Dedifferentiated amniotic fluid mesenchymal stem cell (primary cell): Measurements from ENCODE around the gene PDE8B.
A peak's percentile ranks its signal among the peaks of the same experiment; 100 is the strongest.
"Not testable (repeated sequence)": the region's sequence is repeated elsewhere in the genome, so short reads cannot be mapped to it uniquely, and the experiment has no call there.

Source experiments
- DNase-seq: peaks from one replicate; pipeline ENCODE4 v3.0.0-alpha.2; 2016; ENCODE audit errors: extremely low spot score

The PDE8B gene

GRCh38 chr5:77358255-77359205 is 148.1 kb downstream of the PDE8B start:
- peak; percentile 65 for DNase-seq

GRCh38 chr5:77359231-77359630 is 148.8 kb downstream of the PDE8B start:
- DNase-seq = no peak

DNA sequence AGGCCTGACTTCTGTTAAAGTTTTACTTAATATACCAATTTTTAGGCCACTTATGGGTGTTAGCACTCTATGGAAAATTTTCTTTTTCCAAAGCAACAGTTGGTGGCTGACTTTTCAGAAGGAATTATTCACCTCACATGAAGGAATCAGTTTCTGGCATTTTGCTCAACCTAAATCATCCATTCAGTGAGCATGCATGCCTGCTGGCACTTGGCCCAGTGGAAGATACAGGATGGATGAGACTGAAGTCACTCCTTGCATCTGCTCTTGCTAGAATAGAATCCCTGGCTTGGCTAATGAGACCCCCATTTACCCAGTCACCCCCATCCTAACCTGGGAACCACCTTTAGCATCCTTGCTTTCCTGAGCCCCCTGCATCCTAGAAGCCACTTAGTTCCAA is 149.9 kb downstream of the PDE8B start:
- no peak for DNase-seq

DNA sequence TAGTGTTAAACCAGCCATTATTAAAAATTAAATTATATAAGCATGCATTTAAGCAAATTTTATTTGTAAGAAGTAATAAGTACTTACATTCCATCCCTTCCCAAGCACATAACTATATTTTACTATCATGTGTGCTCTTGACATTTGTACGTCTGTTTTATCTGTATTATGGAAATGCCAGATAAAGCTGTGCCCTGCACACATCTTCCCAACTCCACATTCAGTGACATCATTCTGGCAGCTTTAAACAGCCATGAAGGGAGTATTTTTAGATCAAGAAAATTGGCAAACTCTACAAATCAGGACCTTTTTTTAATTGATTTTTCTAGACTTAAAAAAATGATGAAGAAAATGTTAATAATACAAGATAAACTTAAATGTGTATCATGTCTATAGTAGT is 150.5 kb downstream of the PDE8B start:
- DNase-seq = no peak

- no peak for DNase-seq
Observed at GRCh38 chr5:77366717-77367500, 156.4 kb downstream of the PDE8B start.

DNA sequence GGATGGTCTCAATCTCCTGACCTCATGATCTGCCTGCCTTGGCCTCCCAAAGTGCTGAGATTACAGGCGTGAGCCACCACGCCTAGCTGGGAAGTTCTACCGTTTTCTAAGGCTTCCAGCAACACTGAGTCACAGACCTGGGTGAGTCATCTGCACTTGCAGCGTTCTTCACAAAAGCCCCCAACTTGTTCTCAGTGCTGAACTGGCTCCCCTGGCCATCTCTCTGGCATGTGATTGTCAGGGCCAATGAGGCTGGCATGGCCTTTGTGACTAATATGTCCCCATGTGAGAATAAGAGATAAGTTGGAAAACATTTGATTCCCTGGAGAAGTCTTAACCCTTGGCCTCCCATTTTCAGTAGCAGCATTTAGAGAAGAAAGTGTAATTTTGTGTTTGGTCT is 157.3 kb downstream of the PDE8B start:
- DNase-seq = no peak

- no peak for DNase-seq
Observed at GRCh38 chr5:77368367-77368766, 157.9 kb downstream of the PDE8B start.

GRCh38 chr5:77369566-77369965 is 159.1 kb downstream of the PDE8B start:
- DNase-seq = no peak

- no peak for DNase-seq
Observed at GRCh38 chr5:77374686-77375085, 164.2 kb downstream of the PDE8B start.

- DNase-seq = no peak
Observed at GRCh38 chr5:77376609-77377300, 166.3 kb downstream of the PDE8B start.

DNA sequence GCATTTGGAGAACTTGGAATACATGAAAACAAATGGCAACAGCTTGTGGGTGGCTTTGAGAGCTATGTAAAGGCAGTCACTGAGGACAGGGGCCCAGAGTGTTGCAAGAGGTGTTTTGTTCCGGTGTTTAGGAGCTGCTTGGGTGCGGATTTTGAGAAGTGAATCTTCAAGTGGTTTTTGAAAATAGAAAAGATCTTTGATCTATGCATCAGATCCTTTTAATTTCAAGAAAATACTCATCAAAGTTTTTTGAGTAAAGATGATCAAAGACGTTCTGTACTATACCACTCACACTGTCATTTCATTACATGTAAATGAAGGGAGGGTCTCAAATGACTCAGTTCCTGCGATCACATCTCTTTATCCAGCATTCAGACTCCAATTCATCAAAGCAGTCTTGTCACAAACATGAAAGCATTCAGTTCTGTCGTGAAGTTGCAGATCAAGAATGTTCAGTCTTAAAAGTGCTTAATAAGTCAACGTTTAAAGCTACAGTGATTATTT is 169.1 kb downstream of the PDE8B start:
- no peak for DNase-seq

- DNase-seq = no peak
Observed at GRCh38 chr5:77380636-77381035, 170.2 kb downstream of the PDE8B start.

- DNase-seq = not testable (repeated sequence)
Observed at GRCh38 chr5:77383336-77383735, 172.9 kb downstream of the PDE8B start.

DNA sequence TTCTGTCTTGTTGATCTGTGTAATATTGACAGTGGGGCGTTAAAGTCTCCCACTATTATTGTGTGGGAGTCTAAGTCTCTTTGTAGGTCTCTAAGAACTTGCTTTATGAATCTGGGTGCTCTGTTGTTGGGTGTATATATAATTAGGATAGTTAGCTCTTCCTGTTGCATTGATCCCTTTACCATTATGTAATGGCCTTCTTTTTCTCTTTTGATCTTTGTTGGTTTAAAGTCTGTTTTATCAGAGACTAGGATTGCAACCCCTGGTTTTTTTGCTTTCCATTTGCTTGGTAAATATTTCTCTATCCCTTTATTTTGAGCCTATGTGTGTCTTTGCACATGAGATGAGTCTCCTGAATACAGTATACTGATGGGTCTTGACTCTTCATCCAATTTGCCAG is 175.9 kb downstream of the PDE8B start:
- not testable (repeated sequence) for DNase-seq

- no peak for DNase-seq
Observed at GRCh38 chr5:77389746-77390145, 179.3 kb downstream of the PDE8B start.

- DNase-seq = no peak
Observed at GRCh38 chr5:77390221-77390620, 179.7 kb downstream of the PDE8B start.

- no peak for DNase-seq
Observed at GRCh38 chr5:77390795-77391194, 180.3 kb downstream of the PDE8B start.

DNA sequence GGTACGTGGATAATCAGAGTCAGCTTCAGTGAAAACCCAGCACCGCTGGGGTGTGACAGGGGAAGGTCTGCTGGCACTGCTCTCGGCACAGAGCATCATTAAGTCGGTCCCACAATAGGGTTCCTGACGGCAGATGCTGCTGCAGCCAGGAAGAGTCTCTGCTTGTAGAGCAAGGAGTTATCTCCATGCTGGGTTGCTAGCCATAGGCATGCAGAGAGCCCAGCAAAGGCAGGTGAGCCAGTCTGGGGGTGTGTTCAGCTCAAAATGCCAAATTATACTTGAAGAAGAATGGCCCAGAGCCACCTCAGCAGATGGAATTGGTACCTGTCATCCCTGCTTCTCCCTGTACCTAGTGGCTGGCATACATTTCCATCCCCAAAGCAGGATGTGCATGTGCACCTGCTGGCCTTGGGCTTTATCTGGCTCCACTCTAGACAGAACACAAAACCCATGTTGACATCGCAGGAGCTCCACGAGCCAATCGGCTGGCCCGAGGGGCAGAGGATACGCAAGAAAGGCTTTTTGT is 180.8 kb downstream of the PDE8B start:
- no peak for DNase-seq

DNA sequence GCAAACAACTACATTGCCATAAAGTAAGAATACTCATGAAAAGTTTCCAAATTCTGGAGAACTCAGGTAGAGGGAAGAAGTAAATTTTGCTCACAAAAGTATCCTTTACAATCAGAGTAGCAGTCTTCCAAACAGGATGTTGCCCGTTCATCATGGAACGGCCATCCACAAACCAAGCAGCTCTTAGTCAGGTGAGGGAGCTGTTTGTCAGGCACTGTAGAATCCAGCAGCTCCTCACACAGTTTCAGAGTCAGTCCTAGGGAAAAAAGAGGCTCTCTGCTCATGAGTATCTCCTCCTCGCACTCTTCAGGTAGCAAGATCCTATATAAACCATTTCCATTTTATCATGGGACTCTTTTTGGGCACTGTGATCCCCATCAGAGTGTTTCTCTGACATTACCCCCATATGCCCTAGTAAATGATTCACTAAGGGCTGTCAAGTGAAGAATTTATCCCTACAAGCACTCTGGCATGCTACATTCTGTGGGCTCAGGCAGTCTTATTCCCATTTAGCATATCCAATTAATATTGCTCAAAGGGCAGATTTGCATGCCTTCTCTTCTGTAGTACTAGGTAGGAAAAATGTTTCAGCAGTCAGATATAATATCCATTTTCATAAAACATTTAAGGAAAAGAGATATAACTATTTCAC is 183.7 kb downstream of the PDE8B start:
- no peak for DNase-seq

GRCh38 chr5:77396017-77396416 is 185.5 kb downstream of the PDE8B start:
- DNase-seq = no peak

GRCh38 chr5:77397686-77398292 is 187.3 kb downstream of the PDE8B start:
- DNase-seq = no peak
